ENCODE data around the gene HNRNPUL2.

HNRNPUL2 gene

DNA sequence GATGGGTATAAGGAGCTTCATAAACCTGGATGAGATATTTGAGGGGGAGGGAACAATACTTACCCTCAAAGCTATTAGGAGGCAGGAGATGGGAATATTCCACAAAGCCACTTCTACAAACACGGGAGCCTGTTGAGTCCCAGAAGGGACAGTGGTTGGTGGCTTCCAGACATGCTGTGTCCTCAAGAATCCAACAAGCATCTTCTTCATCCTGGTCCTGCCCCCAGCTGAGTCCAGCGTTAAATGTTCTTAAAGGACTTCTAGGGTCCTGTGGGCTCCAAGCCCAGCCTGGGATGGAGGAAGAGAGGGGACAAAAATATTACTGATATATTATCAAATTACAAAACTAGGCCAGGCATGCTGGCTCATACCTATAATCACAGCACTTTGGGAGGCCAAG, 59.8 kb downstream of the HNRNPUL2 start:
- DNase-seq (ENCODE audit: low read depth in 2 of 2), result no peak

GRCh38 chr11:62666259-62666926, 60.9 kb downstream of the HNRNPUL2 start:
- DNase-seq (ENCODE audit: low read depth in 2 of 2), result no peak

GRCh38 chr11:62665599-62666258, 61.5 kb downstream of the HNRNPUL2 start:
- DNase-seq (ENCODE audit: low read depth in 2 of 2), result peak; percentile 62 to 68

- peak; percentile 89 to 91 for DNase-seq (ENCODE audit: low read depth in 2 of 2)
Measured at GRCh38 chr11:62665075-62665598, 62.1 kb downstream of the HNRNPUL2 start, which contains the start of the genes C11orf98 and CSKMT. Gene C11orf98 (minus strand): TSS chr11:62665210. CDS start chr11:62665169, 41 bp downstream. Gene CSKMT (plus strand): TSS chr11:62665312. CDS start chr11:62665880, 568 bp downstream.

- DNase-seq (ENCODE audit: low read depth in 2 of 2), result peak in 1 of 2 donors; percentile 19
Measured at GRCh38 chr11:62664405-62665074, 62.7 kb downstream of the HNRNPUL2 start.

Data from stimulated activated CD8-positive, alpha-beta memory T cell treated with anti-CD3 and anti-CD28 coated beads, Interleukin-15, amount 100 ng/mL, for 4 hours (primary cell).